ENCODE results near the gene NDUFS8.

Gene NDUFS8

DNA sequence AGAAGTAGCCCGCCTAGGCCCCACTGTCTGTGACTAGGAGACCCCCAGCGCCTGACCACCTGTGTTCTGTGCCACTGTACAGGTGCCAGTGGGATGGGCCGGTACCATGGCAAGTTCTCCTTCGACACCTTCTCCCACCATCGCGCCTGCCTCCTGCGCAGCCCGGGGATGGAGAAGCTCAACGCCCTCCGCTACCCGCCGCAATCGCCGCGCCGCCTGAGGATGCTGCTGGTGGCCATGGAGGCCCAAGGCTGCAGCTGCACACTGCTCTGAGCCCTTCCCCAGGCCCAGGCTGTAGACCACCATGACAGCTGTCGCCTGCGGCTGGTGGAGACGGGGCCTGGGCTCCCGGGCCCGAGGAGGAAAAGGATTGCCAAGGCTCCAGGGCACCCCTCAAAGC is 2.8 kb upstream of the NDUFS8 start:
- Histone ChIP-seq H3K79me1 (replicated peaks; ENCODE audit: low read length, poor library complexity, severe bottlenecking) (peaks cover 10% of the 10 kb centered on the region), H4K91ac (ENCODE audit: low read length) (peak overlapping the region; percentile 85), H3K4me1 (ENCODE audit: control insufficient read depth, insufficient read depth, low read depth, low read length) (peaks cover 48% of the 10 kb centered on the region), H3K14ac (ENCODE audit: low read length in 2 of 2) (peak overlapping the region in 1 of 2 experiments; percentile 53), H2AK5ac (ENCODE audit: low read length, severe bottlenecking) (peak overlapping the region; percentile 98), H3K27ac (ENCODE audit: low read length, poor library complexity, severe bottlenecking) (peak overlapping the region; percentile 69), H3K36me3 (ENCODE audit: control insufficient read depth in 1 of 2, insufficient read depth in 2 of 2, low read depth in 1 of 2, low read length in 2 of 2) (peaks cover 22 to 43% of the 10 kb centered on the region in 2 experiments), H3K27me3 (ENCODE audit: control insufficient read depth in 1 of 2, insufficient read depth in 1 of 2, low read length in 2 of 2) (no peaks in the 10 kb centered on the region), H2BK12ac (ENCODE audit: low read length in 2 of 2) (peak overlapping the region; percentile 57 to 87), H2BK5ac (ENCODE audit: low read depth, low read length, poor library complexity, severe bottlenecking) (peak overlapping the region; percentile 19), H3K23ac (ENCODE audit: low read length in 2 of 2) (peak overlapping the region in 1 of 2 experiments; percentile 46), H2BK15ac (ENCODE audit: low read depth, poor library complexity, severe bottlenecking) (no peak overlapping the region), H4K8ac (ENCODE audit: low read length) (peak overlapping the region; percentile 21), H3K9ac (ENCODE audit: low read length) (peak overlapping the region; percentile 92), H3K18ac (ENCODE audit: low read depth in 1 of 2, low read length in 2 of 2) (peak overlapping the region; percentile 26 to 88), H3K9me3 (ENCODE audit: control insufficient read depth, low read length) (no peaks in the 10 kb centered on the region), H3K4me2 (ENCODE audit: low read length, poor library complexity, severe bottlenecking) (peak overlapping the region; percentile 31), H3K4me3 (ENCODE audit: insufficient read depth in 1 of 2, low read depth in 1 of 2, low read length in 2 of 2) (peak overlapping the region in 1 of 2 experiments; percentile 14), H2AFZ (ENCODE audit: low read depth, low read length) (no peak overlapping the region), H2BK120ac (ENCODE audit: low read depth, low read length) (peak overlapping the region; percentile 6), H3K4ac (ENCODE audit: low read depth in 1 of 2, low read length in 2 of 2) (peak overlapping the region; percentile 9 to 29)
- no peak for DNase-seq
- WGBS, result 93% methylated on average over 21 of the region's 21 CpGs

DNA sequence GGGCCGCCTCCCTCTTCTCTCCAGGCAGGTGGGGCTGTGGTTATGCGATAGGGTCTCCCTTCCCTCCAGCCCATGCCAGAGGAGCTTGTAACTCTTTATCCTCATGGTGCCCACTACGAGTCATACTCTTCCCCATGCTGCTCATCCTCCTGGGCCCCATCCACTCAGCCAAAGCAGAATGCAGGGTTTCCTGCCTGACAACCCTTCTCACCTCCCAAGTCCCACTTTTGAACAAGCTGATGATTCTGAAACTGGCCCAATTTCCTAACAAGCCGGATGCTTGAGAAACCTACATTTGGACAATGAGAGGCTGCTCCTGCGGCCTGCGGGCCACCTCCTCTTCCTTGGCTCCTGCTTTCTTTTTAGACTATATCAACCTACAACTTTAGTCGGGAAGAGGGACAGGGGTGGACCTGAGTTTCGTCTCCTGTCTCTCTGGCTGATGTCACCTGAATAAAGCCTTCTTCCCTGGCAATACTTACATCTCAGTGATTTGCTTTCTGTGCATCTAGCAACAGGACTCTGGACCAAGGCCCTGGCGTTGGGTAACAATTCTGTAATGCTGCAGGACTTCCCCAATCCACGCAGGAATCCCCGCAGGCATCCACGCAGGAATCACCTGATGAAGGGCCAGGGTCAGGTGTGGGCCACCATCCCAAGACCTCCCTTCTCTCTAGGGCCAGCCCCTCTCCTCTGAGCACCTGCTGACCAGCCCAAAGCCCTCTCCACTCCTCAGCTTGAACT is 1.5 kb upstream of the NDUFS8 start:
- peak overlapping the region; percentile 69 for H4K8ac ChIP-seq (ENCODE audit: low read length)
- H3K23ac ChIP-seq (ENCODE audit: low read length in 2 of 2), result no peak overlapping the region
- peaks cover 20% of the 10 kb centered on the region for H3K79me1 ChIP-seq (replicated peaks; ENCODE audit: low read length, poor library complexity, severe bottlenecking)
- no peak overlapping the region for H2BK120ac ChIP-seq (ENCODE audit: low read depth, low read length)
- peak overlapping the region; percentile 75 for H3K27ac ChIP-seq (ENCODE audit: low read length, poor library complexity, severe bottlenecking)
- peaks cover 52% of the 10 kb centered on the region for H3K4me1 ChIP-seq (ENCODE audit: control insufficient read depth, insufficient read depth, low read depth, low read length)
- H2BK15ac ChIP-seq (ENCODE audit: low read depth, poor library complexity, severe bottlenecking), result peak overlapping the region; percentile 66
- H2BK12ac ChIP-seq (ENCODE audit: low read length in 2 of 2), result peak overlapping the region in 1 of 2 experiments; percentile 29
- H3K4me3 ChIP-seq (ENCODE audit: insufficient read depth in 1 of 2, low read depth in 1 of 2, low read length in 2 of 2), result peak overlapping the region in 1 of 2 experiments; percentile 86
- H2AFZ ChIP-seq (ENCODE audit: low read depth, low read length), result no peak overlapping the region
- DNase-seq, result peak; percentile 56
- peaks cover 32 to 41% of the 10 kb centered on the region in 2 experiments for H3K36me3 ChIP-seq (ENCODE audit: control insufficient read depth in 1 of 2, insufficient read depth in 2 of 2, low read depth in 1 of 2, low read length in 2 of 2)
- no peaks in the 10 kb centered on the region for H3K27me3 ChIP-seq (ENCODE audit: control insufficient read depth in 1 of 2, insufficient read depth in 1 of 2, low read length in 2 of 2)
- peak overlapping the region in 1 of 2 experiments; percentile 29 for H3K18ac ChIP-seq (ENCODE audit: low read depth in 1 of 2, low read length in 2 of 2)
- peak overlapping the region; percentile 24 for H2AK5ac ChIP-seq (ENCODE audit: low read length, severe bottlenecking)
- H3K4ac ChIP-seq (ENCODE audit: low read depth in 1 of 2, low read length in 2 of 2), result peak overlapping the region in 1 of 2 experiments; percentile 38
- WGBS, result 94% methylated on average over 12 of the region's 12 CpGs
- H3K4me2 ChIP-seq (ENCODE audit: low read length, poor library complexity, severe bottlenecking), result no peak overlapping the region
- H4K91ac ChIP-seq (ENCODE audit: low read length), result no peak overlapping the region
- H2BK5ac ChIP-seq (ENCODE audit: low read depth, low read length, poor library complexity, severe bottlenecking), result no peak overlapping the region
- H3K14ac ChIP-seq (ENCODE audit: low read length in 2 of 2), result no peak overlapping the region
- H3K9ac ChIP-seq (ENCODE audit: low read length), result peak overlapping the region; percentile 92
- no peaks in the 10 kb centered on the region for H3K9me3 ChIP-seq (ENCODE audit: control insufficient read depth, low read length)

DNA sequence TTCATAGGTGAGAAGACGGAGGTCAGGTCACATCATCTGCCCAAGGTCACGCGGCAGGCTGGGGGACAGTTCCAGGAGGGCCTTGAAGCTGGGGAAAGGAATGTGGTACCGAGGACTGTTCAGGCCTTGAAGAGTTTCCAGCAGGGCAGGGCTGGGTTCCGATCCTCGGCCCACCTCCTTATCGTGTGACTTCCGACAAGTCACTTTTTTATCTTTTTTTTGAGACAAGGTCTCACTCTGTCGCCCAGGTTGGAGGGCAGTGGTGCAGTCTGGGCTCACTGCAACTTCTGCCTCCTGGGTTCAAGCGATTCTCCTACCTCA is 623 bp downstream of the NDUFS8 start:
- peak overlapping the region in 1 of 2 experiments; percentile 43 for H3K18ac ChIP-seq (ENCODE audit: low read depth in 1 of 2, low read length in 2 of 2)
- H3K4ac ChIP-seq (ENCODE audit: low read depth in 1 of 2, low read length in 2 of 2), result peak overlapping the region; percentile 36 to 93
- peaks cover 49% of the 10 kb centered on the region for H3K4me1 ChIP-seq (ENCODE audit: control insufficient read depth, insufficient read depth, low read depth, low read length)
- H3K9me3 ChIP-seq (ENCODE audit: control insufficient read depth, low read length), result no peaks in the 10 kb centered on the region
- no peaks in the 10 kb centered on the region for H3K27me3 ChIP-seq (ENCODE audit: control insufficient read depth in 1 of 2, insufficient read depth in 1 of 2, low read length in 2 of 2)
- peak overlapping the region; percentile 5 for H2AK5ac ChIP-seq (ENCODE audit: low read length, severe bottlenecking)
- H4K91ac ChIP-seq (ENCODE audit: low read length), result no peak overlapping the region
- peak overlapping the region in 1 of 2 experiments; percentile 91 for H3K23ac ChIP-seq (ENCODE audit: low read length in 2 of 2)
- peak overlapping the region; percentile 97 for H4K8ac ChIP-seq (ENCODE audit: low read length)
- peak overlapping the region; percentile 86 to 92 for H3K4me3 ChIP-seq (ENCODE audit: insufficient read depth in 1 of 2, low read depth in 1 of 2, low read length in 2 of 2)
- no peak overlapping the region for H2BK12ac ChIP-seq (ENCODE audit: low read length in 2 of 2)
- WGBS, result 39% methylated on average over 10 of the region's 10 CpGs
- peak overlapping the region; percentile 75 for H2AFZ ChIP-seq (ENCODE audit: low read depth, low read length)
- H3K27ac ChIP-seq (ENCODE audit: low read length, poor library complexity, severe bottlenecking), result peak overlapping the region; percentile 7
- H2BK15ac ChIP-seq (ENCODE audit: low read depth, poor library complexity, severe bottlenecking), result peak overlapping the region; percentile 4
- H3K79me1 ChIP-seq (replicated peaks; ENCODE audit: low read length, poor library complexity, severe bottlenecking), result peaks cover 24% of the 10 kb centered on the region
- no peak overlapping the region for H2BK120ac ChIP-seq (ENCODE audit: low read depth, low read length)
- H3K14ac ChIP-seq (ENCODE audit: low read length in 2 of 2), result peak overlapping the region in 1 of 2 experiments; percentile 56
- DNase-seq, result peak; percentile 26
- H2BK5ac ChIP-seq (ENCODE audit: low read depth, low read length, poor library complexity, severe bottlenecking), result peak overlapping the region; percentile 71
- peak overlapping the region; percentile 46 for H3K4me2 ChIP-seq (ENCODE audit: low read length, poor library complexity, severe bottlenecking)
- peak overlapping the region; percentile 92 for H3K9ac ChIP-seq (ENCODE audit: low read length)
- H3K36me3 ChIP-seq (ENCODE audit: control insufficient read depth in 1 of 2, insufficient read depth in 2 of 2, low read depth in 1 of 2, low read length in 2 of 2), result peaks cover 34 to 40% of the 10 kb centered on the region in 2 experiments

DNA sequence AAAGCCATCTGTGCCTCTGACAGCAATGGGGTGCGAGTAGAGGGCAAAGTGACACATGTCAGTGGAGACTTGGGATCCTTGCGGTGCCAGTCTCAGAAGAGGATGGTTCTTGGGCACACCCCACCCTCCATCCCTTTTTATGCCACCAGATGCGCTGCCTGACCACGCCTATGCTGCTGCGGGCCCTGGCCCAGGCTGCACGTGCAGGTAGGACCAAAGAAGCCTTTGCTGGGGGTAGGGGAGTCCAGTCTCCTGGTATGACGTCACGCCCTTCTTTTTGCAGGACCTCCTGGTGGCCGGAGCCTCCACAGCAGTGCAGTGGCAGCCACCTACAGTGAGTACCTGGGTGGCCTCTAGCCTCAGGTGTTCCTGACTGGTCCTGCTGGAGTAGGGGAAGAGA is 1.5 kb downstream of the NDUFS8 start:
- H3K4me2 ChIP-seq (ENCODE audit: low read length, poor library complexity, severe bottlenecking), result no peak overlapping the region
- H4K91ac ChIP-seq (ENCODE audit: low read length), result no peak overlapping the region
- no peak overlapping the region for H3K23ac ChIP-seq (ENCODE audit: low read length in 2 of 2)
- no peaks in the 10 kb centered on the region for H3K27me3 ChIP-seq (ENCODE audit: control insufficient read depth in 1 of 2, insufficient read depth in 1 of 2, low read length in 2 of 2)
- no peak overlapping the region for H3K14ac ChIP-seq (ENCODE audit: low read length in 2 of 2)
- H3K27ac ChIP-seq (ENCODE audit: low read length, poor library complexity, severe bottlenecking), result no peak overlapping the region
- H3K79me1 ChIP-seq (replicated peaks; ENCODE audit: low read length, poor library complexity, severe bottlenecking), result peaks cover 33% of the 10 kb centered on the region
- WGBS, result 91% methylated on average over 7 of the region's 9 CpGs
- H4K8ac ChIP-seq (ENCODE audit: low read length), result no peak overlapping the region
- H3K4ac ChIP-seq (ENCODE audit: low read depth in 1 of 2, low read length in 2 of 2), result peak overlapping the region in 1 of 2 experiments; percentile 37
- DNase-seq, result no peak
- no peak overlapping the region for H2BK15ac ChIP-seq (ENCODE audit: low read depth, poor library complexity, severe bottlenecking)
- H3K36me3 ChIP-seq (ENCODE audit: control insufficient read depth in 1 of 2, insufficient read depth in 2 of 2, low read depth in 1 of 2, low read length in 2 of 2), result peaks cover 38 to 44% of the 10 kb centered on the region in 2 experiments
- H2BK12ac ChIP-seq (ENCODE audit: low read length in 2 of 2), result no peak overlapping the region
- H3K9ac ChIP-seq (ENCODE audit: low read length), result peak overlapping the region; percentile 92
- no peaks in the 10 kb centered on the region for H3K9me3 ChIP-seq (ENCODE audit: control insufficient read depth, low read length)
- no peak overlapping the region for H3K18ac ChIP-seq (ENCODE audit: low read depth in 1 of 2, low read length in 2 of 2)
- H2BK5ac ChIP-seq (ENCODE audit: low read depth, low read length, poor library complexity, severe bottlenecking), result no peak overlapping the region
- H3K4me3 ChIP-seq (ENCODE audit: insufficient read depth in 1 of 2, low read depth in 1 of 2, low read length in 2 of 2), result peak overlapping the region in 1 of 2 experiments; percentile 86
- no peak overlapping the region for H2AFZ ChIP-seq (ENCODE audit: low read depth, low read length)
- no peak overlapping the region for H2AK5ac ChIP-seq (ENCODE audit: low read length, severe bottlenecking)
- H3K4me1 ChIP-seq (ENCODE audit: control insufficient read depth, insufficient read depth, low read depth, low read length), result peaks cover 42% of the 10 kb centered on the region
- no peak overlapping the region for H2BK120ac ChIP-seq (ENCODE audit: low read depth, low read length)

All from mesenchymal stem cell (in vitro differentiated cells and primary cell).